Loucy (cell line): ENCODE results near the gene SRRM1.
"Not testable (repeated sequence)": the region's sequence is repeated elsewhere in the genome, so short reads cannot be mapped to it uniquely, and the experiment has no call there.

ENCODE experiments used
- EZH2phosphoT487 ChIP-seq: fragments of 200-600 bp; IDR thresholded peaks from 2 replicates; pipeline ENCODE4 v1.6.1; 2018; ENCODE audit warnings: antibody characterized with exemption, mild to moderate bottlenecking, moderate library complexity, borderline replicate concordance
- TF ChIP-seq, protein P1 (sequence below): fragments of 200-600 bp; sonication (generic); conservative IDR thresholded peaks from 2 replicates; pipeline ENCODE4 v1.5.1; 2014; ENCODE audit warnings: mild to moderate bottlenecking, antibody characterized with exemption, low read length

DNA sequence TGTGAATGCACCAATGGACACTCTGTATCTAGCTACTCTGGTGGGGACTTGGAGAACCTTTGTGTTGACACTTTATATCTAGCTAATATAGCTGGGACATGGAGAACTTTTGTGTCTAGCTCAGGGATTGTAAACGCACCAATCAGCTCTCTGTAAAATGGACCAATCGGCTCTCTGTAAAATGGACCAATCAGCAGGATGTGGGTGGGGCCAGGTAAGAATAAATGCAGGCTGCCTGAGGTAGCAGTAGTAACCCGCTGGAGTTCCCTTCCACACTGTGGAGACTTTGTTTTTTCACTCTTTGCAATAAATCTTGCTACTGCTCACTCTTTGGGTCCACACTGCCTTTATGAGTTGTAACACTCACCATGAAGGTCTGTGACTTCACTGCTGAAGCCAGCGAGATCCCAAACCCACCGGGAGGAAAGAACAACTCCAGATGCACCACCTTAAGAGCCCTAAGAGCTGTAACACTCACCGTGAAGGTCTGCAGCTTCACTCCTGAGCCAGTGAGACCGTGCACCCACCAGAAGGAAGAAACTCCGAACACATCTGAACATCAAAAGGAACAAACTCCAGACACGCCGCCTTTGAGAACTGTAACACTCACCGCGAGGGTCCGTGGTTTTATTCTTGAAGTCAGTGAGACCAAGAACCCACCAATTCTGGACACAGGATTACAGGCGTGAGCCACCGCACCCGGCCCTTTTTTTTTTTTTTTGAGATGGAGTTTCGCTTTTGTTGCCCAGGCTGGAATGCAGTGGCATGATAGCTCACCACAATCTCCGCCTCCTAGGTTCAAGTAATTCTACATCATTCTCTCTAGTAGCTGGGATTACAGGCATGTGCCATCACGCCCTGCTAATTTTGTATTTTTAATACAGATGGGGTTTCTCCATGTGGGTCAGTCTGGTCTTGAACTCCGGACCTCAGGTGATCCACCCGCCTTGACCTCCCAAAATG, 79.3 kb downstream of the SRRM1 start:
- TF ChIP-seq, protein P1, sequence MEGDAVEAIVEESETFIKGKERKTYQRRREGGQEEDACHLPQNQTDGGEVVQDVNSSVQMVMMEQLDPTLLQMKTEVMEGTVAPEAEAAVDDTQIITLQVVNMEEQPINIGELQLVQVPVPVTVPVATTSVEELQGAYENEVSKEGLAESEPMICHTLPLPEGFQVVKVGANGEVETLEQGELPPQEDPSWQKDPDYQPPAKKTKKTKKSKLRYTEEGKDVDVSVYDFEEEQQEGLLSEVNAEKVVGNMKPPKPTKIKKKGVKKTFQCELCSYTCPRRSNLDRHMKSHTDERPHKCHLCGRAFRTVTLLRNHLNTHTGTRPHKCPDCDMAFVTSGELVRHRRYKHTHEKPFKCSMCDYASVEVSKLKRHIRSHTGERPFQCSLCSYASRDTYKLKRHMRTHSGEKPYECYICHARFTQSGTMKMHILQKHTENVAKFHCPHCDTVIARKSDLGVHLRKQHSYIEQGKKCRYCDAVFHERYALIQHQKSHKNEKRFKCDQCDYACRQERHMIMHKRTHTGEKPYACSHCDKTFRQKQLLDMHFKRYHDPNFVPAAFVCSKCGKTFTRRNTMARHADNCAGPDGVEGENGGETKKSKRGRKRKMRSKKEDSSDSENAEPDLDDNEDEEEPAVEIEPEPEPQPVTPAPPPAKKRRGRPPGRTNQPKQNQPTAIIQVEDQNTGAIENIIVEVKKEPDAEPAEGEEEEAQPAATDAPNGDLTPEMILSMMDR = not testable (repeated sequence)
- not testable (repeated sequence) for TF ChIP-seq EZH2phosphoT487
